HL-60/S4 (cell line): ENCODE measurements around the gene LRRC26.
"Not testable (repeated sequence)": the region's sequence is repeated elsewhere in the genome, so short reads cannot be mapped to it uniquely, and the experiment has no call there.

Experiments
- in situ Hi-C: fragments of 300-500 bp; cut with MboI; formaldehyde crosslinking; loops from 2 replicates; pipeline ENCODE4 v1.14.3; 2022; ENCODE audit warnings: low sequenced_read_pairs

LRRC26 gene

DNA sequence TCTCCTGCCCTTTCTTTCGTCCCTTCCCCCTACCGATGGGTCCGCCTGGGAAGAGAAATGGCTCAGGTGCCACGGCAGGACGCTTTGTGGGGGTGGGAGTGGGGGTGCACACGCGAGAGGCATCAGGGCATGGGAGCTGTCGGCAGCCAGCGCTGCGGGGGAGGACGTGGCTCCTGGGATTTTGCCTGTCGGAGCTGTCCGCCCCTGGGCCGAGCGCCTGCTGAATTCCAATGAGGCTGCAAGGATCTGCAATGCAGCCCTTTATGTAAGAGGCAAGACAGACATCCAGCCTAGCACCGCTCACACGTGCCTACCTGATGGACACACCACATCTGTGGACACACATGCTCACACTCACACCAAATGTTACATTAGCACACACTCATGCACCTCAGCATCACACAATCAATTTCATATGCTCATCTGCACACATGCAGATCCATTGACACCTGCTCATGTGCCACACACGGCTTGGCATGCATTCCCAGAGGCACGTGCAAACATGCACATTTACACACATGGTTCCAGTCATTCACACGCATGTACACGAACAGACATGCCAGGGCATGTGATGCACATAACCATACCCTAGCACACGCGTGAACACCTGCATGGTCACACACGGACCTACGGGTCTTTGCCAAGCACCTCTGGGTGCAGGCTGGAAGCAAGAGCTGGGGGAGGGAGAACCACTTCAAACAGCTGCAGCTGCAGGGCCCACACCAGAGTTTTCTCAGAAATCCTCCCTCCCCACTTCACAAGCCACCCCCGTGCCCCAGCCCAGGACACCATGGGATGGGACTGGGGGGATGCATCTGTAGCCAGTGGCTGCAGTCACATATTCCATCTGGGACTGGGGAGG is 29.5 kb downstream of the LRRC26 start:
- in situ Hi-C loops = no loop called here

DNA sequence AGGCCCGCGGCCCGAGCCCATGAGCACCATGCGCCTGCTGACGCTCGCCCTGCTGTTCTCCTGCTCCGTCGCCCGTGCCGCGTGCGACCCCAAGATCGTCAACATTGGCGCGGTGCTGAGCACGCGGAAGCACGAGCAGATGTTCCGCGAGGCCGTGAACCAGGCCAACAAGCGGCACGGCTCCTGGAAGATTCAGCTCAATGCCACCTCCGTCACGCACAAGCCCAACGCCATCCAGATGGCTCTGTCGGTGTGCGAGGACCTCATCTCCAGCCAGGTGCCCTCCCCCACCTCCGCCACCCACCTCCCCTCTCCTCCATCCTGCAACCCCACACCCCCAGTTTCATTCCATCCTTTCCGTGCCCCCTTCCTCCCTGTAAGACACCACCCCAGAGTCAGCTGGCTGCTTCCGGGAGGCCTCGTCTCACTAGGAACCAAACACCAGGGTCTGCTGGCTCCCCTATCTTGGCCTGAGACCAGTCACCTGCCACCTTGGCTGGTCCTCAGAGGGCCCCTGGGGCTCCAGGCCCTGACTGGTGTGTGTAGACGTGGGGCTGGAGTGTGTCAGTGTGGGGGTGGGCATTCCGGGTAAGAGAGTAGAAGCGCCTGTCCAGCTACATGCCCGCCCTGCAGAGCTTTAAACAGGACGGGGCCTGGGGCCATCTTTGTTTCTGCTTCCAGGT is 30.2 kb downstream of the LRRC26 start:
- in situ Hi-C loops = no loop called here

DNA sequence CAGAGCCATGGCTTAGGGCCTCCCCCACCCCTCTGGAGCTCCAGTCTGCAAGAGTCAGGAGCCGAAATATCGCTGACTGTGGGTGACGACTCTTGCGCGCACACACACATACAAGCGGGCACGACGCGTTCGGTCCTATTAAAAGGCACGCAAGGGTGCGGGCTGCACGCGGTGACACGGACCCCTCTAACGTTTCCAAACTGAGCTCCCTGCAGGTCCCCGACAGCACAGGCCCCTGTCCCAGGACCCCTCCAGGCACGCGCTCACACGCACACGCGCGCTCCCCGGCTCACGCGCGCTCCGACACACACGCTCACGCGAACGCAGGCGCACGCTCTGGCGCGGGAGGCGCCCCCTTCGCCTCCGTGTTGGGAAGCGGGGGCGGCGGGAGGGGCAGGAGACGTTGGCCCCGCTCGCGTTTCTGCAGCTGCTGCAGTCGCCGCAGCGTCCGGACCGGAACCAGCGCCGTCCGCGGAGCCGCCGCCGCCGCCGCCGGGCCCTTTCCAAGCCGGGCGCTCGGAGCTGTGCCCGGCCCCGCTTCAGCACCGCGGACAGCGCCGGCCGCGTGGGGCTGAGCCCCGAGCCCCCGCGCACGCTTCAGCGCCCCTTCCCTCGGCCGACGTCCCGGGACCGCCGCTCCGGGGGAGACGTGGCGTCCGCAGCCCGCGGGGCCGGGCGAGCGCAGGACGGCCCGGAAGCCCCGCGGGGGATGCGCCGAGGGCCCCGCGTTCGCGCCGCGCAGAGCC is 31.0 kb downstream of the LRRC26 start, which contains the start of gene GRIN1:
Gene GRIN1, plus strand, starts transcription at position 433 of the 746 bp plus-strand sequence. CDS start 333 bp downstream, outside the sequence.
- in situ Hi-C loops = no loop called here

DNA sequence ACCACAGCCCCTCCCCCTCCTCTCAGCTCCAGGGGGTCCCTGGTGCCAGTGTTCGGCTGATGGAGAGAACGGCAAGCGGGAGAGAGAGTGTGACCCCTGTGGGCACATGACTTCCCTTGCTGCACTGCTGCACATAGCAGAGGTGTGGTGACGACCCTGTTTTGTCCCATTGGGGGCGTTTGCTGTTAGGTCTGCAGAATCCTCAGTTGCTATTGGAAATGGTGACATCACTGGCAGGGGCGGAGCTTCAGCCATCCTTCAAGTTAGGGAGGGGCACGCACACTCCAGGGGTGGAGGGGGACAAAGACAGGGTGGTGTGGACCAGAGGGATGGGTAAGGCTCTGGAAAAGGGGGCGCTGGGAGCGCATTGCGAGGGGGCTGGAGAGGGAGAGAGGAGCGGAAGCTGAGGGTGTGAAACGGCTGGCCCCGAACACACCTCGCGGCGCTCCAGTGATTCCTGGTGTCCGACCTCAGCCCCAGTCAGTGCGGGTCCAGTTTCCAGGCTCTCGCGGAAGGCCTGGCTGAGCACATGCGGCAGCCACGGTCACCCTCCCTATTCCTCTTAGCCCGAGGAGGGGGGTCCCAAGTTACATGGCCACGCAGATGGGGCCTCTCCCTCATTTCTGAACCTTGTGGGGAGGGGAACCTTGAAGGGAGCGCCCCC is 31.7 kb downstream of the LRRC26 start:
- in situ Hi-C loops = no loop called here

DNA sequence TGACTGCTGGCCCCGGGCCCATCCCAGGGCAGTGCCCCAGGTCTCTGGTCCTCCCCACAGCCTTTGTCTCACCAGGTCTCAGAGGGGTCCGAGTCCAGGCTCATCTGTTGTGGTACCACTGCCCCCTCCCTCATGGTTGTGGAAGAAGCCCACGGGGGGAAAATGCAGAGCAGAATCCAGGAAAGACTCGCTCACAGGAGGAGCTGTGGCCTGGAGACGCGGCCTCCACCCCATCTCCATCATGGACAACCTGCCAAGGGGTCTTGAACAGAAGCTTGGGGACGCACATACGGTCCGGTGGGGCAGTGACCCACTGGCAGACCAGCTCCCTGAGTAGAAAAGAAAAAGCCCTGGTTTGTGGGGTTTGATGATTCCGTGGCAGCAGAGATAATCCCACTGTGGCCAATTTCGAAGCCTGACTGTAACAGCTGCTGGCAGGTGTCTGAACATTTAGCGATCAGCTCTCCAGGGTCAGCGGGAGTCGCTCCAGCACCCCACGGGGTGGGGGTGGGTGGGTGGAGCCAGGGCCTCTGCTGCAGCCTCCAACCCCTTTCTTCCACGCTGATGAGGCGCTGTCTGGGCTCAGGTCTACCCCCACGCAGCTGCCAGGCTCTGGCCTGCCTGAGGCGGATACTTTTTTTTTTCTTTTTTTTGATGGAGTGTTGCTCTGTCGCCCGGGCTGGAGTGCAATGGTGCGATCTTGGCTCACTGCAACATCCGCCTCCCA is 32.8 kb downstream of the LRRC26 start:
- in situ Hi-C loops = no loop called here

DNA sequence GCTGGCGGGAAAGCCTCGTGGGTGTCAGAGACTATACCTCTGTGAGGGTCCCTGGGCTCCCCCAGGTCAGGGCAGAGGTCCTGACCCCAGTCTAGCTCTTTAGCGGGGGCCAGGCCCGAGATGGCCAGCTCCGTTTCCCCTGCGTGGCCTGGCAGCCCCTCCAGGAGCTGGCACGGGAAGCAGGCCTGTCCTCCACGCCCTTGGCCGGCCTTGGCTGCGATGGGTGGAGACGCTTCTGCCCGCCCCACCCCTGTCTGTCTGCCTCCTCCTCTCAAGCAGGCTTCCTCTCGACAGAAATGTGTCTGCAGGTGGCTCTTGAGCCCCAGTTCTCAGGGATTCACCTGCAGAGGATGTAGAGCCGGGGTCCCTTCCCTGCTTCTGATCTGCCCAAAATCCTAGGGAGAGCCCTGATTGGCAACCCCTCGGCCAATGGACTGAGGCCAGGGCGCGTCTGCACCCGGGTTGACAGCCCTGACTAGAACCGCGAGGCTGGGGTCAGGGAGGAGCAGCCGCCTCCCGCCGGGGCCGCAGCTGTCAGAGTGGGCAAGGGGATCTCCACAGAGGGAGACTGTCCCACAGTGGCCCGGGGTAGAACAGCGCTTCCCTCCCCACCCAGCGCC is 33.5 kb downstream of the LRRC26 start:
- in situ Hi-C loops = no loop called here

DNA sequence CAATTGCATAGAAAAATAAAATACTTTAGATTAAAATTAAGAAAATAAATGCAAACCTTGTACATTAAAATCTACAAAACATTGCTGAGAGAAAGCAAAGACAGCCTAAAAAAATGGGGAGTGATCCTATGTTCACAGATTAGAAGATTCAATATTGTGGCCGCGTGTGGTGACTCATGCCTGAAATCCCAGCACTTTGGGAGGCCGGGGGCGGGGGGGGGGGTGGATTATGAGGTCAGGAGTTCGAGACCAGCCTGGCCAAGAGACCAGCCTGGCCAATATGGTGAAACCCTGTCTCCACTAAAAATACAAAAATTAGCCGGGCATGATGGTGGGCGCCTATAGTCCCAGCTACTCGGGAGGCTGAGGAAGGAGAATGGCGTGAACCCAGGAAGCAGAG is 34.7 kb downstream of the LRRC26 start:
- in situ Hi-C loops = not testable (repeated sequence)

DNA sequence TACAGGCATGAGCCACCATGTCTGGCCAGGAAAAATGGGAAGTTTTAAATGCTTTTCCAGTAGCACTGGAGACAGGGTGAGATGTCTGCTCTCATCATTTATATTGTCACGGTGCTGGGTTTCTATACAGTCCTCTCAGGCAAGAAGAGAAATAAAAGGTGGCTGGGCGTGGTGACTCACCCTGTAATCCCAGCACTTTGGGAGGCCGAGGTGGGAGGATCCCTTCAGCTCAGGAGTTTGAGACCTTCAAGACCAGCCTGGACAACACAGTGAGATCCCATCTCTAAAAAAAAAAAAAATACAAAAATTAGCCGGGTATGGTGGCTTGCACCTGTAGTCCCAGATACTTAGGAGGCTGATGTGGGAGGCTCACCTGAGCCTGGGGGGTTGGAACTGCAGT is 35.7 kb downstream of the LRRC26 start:
- in situ Hi-C loops = no loop called here

DNA sequence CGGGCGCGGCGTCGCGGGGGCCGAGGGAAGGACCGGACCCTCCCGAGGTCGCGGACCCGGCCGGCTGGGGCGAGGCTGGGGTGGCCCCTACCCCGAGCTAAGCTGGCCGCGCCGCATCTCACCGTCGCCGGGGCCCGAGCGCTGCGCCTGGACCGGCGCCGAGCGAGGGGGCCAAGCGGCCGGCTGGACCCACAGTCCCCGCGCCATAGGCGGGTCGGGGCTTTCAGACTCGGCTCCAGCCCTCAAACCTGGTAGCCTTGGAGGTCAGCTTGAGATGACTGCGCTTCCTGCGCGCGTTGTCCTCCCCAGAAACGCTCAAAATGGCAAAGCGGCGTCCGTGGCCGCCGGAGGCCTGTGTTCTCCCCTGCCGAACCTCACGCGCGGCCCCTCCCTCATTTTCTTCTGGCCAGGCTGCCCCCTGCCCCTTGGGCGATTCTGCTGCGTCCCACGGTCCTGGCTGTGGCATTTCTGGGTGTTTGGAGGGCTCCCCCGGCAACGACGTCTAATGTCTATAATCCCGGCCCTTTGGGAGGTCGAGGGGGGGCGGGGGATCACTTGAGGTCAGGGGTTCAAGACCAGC is 39.6 kb downstream of the LRRC26 start:
- in situ Hi-C loops = no loop called here

DNA sequence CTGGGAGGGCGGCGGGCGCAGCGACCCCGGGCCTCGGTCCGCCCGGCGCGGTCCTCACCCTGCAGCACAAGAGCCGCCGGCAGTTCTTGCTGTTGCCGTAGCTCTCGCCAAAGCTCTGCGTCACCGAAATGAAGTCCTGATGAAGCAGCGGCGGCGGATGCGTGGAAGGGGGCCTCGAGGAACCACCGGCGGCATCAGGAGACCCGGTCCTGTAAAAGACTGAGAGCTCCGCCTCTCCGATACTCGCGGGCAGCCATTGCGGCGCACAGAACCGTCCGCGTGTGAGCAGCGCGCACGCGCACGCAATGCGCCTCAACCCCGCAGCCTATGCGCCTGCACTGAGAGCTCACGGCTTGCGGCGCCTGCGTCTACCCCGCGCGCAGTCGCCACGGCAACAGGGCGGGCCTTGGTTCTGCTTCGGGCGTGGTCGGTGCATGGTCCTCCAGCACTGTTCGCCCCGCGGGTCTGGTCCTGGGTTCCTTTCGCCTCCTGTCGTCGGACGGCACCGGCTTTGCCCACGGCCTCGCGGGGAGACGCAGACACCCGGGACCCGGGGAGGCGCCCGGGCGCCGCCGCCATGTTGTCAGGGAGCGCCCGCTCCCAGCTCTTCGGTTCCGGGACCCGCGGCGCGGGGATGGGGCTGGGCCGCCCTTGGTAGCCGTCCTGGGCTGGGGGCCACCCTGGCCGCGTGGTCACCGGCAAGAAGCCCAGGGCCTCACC is 40.2 kb downstream of the LRRC26 start:
- in situ Hi-C loops = no loop called here

DNA sequence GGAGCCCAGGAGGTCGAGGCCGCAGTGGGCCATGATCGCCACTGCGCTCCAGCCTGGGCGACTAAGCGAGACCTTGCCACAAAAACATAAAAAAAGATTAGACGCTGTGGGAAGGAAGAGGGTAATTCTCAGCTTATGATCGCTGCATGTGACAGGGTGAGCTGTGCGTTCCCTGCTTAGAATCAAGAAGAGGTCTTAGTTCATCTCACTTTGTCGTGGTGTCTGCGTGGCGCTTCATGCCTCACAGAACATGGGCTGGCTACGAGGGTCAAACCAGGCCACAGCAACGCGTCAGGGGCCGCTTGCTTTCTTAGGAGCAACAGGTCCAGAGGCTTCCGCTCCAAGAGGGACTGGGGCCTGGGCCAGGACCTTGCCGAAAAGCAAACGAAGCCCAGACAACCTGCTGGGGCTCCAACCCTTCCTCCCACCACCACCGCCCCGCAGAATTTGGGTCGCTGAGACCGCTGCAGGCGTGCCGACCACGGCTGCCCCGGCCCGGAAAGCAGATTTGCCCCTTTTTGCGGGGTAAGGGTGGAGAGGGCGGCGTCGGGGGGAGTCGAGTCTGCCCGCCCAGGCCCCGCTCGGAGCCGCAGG is 40.9 kb downstream of the LRRC26 start:
- in situ Hi-C loops = no loop called here

DNA sequence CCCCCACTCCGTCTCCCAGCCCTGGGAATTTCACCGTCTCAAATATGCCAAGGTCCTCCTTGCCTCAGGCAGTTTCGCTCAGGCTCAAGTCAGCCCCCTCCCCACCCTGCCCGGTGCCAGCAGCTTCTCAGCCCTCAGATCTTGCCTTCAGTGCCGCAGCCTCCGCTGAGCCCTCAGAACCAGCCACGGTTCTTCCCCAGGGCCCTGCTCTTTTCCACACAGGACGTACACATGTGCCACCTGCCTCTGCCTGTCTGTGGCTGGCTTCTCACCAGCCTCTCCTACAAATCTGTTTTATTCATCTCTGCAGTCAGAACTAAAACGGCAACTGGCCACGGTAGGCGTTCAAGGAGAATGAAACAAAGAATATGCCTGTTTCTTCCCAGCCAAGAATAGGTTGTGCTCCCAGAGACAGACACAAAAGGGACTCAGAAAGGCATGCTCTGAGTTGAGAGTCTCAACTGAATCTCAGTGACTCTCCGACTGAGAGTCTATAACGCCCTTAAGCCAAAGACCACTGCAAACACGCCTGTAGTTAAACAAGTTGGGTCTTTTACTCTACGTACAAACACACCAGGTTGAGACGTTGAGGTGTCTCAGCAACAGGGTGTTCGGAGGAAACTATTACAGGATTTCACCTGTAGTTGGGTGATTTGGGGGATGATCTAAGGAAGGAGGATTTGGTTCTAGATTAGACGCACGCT is 41.5 kb downstream of the LRRC26 start:
- in situ Hi-C loops = no loop called here

DNA sequence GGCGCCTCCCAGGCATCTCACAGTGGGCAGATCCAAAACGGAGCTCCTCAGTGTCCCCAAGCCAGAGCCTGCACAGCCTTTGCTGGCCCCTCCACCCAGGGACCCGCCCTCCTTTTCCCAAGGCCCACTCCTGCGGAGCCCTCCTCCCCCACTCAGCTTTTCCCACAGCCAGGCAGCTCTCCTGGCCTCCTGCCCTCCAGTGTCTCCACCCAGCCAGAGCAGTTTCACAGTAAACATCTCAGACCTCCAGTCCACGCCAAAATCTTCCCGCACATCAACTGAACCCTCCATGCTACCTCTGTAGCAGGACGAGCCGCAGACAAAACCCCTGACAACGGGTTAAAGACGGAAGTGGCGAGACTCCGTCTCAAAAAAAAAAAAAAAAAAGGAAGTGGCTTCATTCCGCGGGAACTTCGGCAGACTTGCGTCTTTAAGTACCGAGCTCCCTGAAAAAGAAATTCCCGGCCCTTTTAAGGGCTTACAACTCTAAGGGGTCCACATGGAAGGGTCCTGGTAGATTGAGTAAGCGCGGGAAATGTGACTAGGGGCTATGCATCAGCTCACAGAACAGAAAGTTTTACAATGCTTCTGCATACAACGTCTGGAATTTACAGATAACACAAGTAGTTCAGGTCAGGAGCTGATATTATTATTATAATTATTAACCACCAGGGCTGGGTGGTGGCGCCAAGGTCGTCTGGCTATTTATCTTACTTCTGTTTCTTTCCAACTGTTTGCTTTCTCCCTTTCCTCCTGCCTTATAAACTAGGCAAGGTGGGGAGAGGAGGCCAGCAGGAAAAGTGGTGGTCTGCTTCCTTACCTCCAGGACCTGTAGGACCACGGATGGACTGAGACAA is 42.3 kb downstream of the LRRC26 start:
- in situ Hi-C loops = no loop called here

DNA sequence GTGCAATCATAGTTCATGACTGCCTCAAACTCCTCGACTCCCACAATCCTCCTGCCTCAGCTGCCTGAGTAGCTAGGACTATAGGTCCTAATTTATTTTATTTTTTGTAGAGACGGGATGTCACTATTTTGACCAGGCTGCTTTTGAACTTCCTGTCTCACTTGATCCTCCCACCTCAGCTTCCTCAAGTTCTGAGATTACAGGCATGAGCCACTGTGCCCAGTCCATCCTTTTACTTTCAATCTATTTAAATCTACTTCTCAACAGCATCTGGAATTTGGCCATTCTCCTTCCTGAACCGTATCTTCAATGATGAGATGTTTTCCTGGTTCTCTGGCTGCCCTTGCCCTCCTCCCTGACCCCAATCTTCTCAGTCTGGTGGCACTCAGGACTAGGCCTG is 43.1 kb downstream of the LRRC26 start:
- in situ Hi-C loops = no loop called here

DNA sequence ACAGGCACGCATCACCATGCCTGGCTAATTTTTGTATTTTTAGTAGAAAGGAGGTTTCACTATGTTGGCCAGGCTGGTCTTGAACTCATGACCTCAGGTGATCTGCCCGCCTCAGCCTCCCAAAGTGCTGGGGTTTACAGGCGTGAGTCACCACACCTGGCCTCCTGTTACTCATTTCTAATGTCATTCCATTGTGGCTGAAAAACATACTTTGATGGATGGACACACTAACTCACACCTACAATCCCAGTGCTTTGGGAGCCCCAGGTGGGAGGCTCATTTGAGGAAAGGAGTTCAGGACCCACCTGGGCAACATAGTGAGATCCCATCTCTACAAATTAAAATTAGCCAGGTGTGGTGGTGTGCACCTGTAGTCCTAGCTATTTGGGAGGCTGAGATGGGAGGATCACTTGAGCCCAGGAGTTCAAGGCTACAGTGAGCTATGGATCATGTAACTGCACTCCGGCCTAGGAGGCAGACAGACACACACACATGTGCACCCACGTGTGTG is 45.8 kb downstream of the LRRC26 start:
- in situ Hi-C loops = loop anchor here (5.0 kb wide), 1 partner anchor 103 kb away; the partner anchor contains the start of genes CYSRT1 and RNF224

DNA sequence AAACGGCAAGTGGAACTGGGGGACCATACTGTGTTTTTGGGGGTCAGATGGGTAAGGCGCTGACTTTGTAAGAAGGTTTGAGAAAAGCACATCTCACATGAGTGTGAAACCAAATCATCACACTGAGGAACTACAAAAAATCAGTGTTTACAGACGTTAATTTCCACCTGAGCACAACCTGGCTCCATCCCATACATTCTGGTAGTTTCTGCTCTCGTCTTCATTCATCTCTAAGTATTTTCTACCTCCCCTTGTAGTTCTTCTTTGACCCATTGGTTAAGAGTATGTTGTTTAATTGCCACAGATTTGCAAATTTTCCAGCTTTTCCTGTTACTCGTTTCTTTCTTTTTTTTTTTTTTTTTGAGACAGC is 46.4 kb downstream of the LRRC26 start:
- in situ Hi-C loops = loop anchor here (5.0 kb wide), 1 partner anchor 104 kb away; the partner anchor contains the start of genes CYSRT1 and RNF224
